Measurements from ENCODE around the gene ATP6V0B. TPM values are rescaled to one million over a fixed set of nuclear protein-coding genes. Genes with fewer than 3 reads are reported as not detected.

The ATP6V0B gene
- total RNA-seq, 1 donor from 2014 or later: 27.6 TPM

GRCh38 chr1:43985984-43986595 lies 11.3 kb downstream of the ATP6V0B start:
- no peak for DNase-seq

DNA sequence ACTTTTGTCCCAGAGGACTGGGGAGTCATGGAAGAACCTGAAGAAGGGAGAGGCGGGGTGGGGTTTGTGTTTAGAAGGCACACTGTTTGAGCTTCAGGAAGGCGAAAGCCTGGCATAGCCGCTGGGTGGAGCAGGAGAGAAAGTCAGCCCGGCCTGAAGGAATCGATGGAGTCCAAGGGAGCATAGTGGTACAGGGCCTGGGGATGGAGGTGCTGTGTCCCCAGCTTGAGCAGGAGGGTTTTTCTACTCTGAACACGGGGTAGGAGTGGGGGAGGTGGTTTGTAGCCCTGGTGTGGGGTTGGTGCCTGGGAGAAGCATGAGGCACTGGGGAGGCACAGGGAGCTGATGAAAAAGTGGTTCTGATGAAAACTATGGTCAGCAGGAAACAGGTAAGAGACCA lies 12.0 kb downstream of the ATP6V0B start:
- DNase-seq: no peak

DNA sequence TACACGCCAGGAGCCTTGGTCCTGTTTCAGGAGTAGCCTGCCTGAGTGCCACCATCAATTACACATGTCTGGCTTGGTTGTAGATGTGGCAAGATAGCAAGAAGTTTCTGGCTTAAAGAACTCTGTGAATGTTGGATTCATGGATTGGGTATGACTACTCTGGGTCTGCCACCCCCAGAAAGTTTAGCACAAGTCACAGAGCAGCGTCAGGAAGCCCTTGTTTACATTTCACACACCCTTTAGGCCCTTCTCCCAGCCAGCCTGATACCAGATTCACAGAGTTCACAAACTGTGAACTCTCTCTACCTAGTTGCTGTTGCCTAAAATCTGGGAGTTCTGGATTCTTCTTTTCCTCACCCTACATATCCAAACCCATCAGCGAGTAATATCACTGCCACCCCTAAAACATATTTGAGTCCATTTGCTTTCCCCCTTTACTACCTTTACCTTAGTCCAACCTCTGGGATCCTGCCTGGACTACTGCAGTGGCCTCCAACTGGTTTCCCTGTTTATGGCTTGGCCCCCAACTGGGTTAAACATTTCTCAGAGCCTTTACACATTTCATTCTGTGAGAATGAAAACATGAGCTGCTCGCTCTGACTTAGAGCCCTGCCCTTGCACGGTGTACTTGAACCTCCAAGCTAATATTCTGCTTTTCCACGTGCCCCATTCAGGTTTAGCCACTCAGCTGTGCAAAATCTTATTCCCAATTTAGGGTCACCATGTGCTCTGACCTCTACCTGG lies 12.6 kb downstream of the ATP6V0B start:
- no peak for DNase-seq

GRCh38 chr1:43990271-43991199 lies 15.8 kb downstream of the ATP6V0B start:
- DNase-seq: no peak

DNA sequence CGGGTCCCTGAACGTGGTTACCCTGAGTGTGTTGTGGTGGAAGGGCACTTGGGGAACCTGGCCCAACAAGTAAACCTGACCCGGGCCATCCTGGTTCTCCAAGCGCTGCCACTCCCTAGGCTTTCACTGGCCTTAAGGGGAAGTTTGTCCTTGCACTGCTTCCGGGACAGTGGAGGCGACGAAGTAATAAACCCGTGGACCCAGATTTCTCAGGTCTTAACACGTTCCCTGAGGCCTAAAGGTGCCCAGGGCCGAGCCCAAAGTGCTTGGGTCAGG lies 16.4 kb downstream of the ATP6V0B start:
- DNase-seq: no peak

- peak; percentile 81 for DNase-seq
Observed at GRCh38 chr1:43991476-43992231, 16.9 kb downstream of the ATP6V0B start, which contains the start of gene CCDC24. Gene CCDC24, plus strand, starts transcription at chr1:43991599. Its CDS starts 280 bp downstream, at chr1:43991879.

GRCh38 chr1:43992232-43992995 lies 17.7 kb downstream of the ATP6V0B start:
- no peak for DNase-seq

GRCh38 chr1:43993206-43993914 lies 18.6 kb downstream of the ATP6V0B start:
- no peak for DNase-seq

- DNase-seq: no peak
Observed at GRCh38 chr1:43994071-43994470, 19.3 kb downstream of the ATP6V0B start.

DNA sequence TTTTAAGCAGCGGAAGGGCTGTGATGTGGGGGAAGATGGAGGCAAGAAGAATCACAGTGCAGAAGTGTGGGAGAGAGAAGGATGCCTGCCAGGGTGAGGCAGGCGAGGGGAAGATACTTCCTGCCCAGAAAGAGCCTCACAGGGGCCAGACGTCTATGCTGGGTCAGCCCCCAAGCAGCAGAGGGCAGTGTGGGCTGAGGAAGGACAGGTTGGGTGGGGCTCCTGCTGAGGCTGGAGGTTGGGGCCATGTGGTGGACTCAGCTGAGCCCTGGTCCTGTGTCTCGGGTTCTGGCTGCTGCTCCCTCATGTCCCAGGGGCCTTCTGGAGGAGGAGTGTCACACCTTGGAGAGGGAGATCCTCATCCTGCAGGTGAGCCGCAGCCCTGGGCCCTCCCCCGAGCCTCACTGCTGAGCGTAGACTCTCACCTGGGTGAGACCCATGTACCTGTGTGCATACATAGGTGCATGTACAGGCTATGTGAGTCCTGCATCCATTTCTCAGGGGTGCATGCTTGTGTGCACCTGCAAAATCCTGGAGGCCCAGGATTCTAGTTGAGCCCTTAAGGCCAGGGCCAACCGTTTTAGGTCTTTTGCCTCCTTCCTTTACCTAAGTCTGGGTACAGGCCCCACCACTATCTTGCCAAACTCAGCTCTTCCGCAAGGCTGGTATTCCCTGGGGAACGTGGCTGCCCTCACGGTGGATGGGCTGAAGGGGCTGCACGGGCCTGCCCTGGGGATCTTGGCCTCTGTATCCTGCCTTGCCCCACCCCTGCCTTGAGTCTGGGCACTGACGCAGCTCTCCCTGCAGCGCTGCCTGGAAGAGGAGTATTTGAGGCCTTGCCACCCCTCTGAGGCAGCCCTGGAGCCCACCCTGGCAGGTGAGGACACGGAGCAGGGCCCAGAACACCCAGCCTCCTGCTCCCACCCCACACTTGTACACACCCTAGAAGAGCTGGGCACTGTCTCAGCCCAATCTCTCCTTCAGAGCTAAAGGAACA lies 20.3 kb downstream of the ATP6V0B start:
- DNase-seq: no peak

DNA sequence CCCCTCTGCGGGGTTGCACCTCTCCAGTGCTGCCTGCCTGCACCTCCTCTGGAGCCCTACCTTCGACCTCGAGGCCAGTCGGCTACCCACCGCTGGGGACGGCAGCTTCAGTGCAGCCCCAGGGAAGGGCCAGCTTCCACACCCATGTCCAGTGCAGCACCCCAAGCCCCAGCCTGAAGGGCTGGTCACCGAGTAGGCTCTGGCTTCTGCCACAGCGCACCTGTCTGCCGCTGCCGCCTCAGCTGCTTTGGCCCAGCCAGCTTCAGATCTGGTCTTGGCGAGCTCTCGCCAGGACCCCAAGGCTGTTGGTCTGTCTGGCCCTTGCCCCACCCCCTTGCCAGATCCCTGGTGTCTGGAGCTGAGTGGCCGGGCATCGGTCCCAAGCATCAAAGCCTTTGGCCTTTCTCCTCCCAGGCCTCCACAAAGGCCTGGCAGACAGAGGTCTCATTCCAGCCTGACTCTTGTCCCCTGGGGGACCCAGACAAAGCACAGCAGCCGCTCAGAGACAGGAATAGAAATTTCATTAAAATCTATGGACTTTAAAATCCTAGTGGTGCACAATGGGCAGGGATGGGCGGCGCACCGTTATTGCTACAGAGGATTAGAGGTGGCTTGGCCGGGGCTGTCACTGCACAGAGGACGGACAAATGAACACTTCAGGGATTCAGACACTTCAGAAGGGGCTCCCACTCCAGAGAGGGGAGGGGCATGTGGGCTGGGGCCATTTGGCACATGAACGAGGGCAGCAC lies 21.4 kb downstream of the ATP6V0B start:
- no peak for DNase-seq

- no peak for DNase-seq
Observed at GRCh38 chr1:43996733-43997115, 22.0 kb downstream of the ATP6V0B start.

- no peak for DNase-seq
Observed at GRCh38 chr1:43997295-43997999, 22.7 kb downstream of the ATP6V0B start.

GRCh38 chr1:43998000-43998378 lies 23.2 kb downstream of the ATP6V0B start:
- no peak for DNase-seq

DNA sequence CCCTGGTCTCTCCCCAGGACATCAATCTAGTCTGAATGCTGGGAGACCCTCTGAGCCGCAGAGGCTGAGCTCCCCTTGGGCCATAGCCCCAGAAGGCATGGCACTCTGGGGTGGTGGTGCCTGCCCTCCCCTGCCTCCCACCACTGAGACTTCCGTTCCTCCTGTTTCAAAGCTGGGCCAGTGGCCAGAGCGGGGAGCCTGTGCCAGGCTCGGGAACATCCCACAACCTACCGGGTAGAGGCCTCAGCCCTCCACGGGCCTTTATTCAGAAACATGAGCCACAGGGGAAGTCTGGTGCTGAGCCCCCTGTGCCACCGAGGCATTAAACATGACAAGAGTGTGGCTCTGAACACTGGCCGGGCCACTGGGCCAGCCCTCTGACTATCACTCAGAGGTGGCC lies 24.7 kb downstream of the ATP6V0B start:
- DNase-seq: no peak

DNA sequence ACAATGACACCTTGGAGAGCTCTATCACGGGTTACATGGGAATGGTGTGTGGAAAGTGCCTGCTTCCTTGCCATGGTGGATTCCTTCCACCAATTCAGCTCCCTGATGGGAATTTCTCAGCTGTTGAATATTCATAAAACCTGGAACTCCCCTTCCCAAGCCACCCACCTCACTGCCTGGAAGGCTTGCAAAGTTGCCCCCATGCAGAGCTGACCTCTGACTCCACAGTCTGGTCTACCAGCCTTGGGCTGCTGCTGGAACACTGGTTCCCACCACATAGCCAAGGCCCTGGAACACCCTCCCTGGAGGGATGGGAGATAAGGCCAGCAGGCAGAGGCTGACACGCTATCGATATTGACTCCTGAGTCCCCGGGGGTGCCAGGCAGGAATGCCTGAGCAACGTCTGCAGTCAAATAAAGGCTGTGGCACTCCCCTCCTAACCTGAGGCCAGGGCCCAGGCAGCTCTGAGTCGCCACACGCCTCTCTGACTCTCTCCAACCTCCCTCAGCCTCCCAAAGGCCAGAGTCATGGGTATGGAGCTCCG lies 25.4 kb downstream of the ATP6V0B start:
- no peak for DNase-seq

DNA sequence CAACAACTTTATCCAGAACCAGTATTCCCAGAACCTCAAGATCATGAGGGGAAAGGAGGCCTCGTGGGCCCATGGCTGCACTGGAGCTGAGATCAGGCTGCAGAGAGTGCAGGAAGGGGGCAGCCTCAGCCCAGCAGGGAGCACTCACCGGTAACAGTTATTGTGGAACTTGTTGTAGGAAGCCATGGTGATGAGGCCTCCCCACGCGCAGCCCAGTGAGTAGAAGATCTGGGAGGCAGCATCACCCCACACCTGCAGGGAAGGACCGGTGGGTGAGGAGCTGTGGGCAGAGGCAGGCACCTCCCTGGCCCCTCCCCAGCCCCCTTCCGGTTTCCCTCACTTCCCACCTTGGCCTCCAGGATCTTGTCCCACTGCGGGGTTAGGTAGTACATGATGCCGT lies 27.4 kb downstream of the ATP6V0B start:
- DNase-seq: no peak

GRCh38 chr1:44002606-44003157 lies 27.9 kb downstream of the ATP6V0B start:
- no peak for DNase-seq
